Stimulated activated naive CD4-positive, alpha-beta T cell (primary cell): Measurements from ENCODE around the gene P2RX7.
"Not testable (repeated sequence)": the region's sequence is repeated elsewhere in the genome, so short reads cannot be mapped to it uniquely, and the experiment has no call there.

Experiments
- DNase-seq, 6 experiments: peaks; one replicate each; lab custom pipeline; 2025; lab: John Stamatoyannopoulos, UW

The P2RX7 gene

DNA sequence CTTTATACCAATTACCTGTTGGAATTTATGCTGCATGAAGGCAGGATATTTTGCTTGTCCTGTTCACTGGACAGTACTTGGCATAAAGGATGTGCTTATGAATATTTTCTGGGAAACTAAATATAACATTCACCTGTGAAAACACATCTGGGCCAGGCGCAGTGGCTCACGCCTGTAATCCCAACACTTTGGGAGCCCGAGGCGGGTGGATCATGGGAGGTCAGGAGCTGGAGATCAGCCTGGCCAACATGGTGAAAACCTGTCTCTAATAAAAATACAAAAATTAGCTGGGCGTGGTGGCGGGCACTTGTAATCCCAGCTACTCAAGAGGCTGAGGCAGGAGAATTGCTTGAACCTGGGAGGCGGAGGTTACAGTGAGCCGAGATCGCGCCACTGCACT lies 75.9 kb downstream of the P2RX7 start:
- DNase-seq: not testable (repeated sequence)

DNA sequence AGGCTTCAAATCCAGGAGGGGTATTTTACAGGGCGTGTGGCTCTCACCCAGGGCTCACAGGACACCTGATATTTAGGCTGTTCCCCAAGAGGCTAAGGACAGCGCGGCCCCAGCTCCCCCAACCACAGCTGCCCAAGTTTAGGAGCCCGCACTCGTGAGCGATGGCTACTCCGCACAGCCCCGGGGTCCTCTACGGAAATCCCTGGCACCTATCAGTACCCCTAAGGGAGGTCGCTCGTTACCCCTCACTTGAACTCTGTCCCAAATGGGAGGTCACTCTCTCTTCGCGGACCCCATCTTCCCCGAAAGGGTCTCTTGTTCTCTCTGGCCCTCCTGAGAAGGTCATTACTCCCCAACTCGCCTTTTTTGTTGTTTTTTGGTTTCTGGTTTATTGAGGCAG lies 76.5 kb downstream of the P2RX7 start:
- DNase-seq: no peak

DNA sequence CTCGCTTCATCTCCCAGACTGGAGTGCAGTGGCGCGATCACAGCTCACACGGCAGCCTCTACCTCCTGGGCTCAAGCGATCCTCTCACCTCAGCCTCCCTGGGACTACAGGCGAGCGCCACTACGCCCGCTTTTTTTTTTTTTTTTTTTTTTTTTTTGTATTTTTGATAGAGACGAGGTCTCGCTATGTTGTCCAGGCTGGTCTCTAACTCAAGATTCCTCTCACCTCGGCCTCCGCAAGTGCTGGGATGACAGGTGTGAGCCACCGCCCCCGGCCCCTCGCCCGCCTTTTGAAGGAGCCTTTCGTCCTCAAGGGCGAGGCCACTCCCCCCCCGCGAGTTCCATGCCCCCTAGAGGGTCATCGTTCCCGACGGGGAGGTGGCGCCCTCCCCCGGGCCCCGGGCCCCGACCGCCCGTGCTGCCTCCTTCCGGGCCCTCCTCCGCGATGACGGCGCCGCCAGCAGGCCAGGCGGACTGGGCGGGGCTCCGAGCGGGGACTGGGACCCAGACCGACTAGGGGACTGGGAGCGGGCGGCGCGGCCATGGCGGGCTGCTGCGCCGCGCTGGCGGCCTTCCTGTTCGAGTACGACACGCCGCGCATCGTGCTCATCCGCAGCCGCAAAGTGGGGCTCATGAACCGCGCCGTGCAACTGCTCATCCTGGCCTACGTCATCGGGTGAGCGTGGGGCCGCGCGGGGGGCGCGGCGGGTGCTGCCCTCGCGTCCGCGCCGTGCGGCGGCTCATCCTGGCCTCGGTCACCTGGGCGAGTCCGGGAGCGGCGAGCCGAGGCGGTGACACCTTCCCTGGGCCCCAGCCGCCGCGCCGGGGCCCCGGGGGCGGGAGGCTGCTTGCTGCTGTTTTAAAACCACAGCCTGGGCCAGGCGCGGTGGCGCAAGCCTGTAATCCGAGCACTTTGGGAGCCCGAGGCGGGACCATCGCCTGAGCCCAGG lies 77.2 kb downstream of the P2RX7 start, which contains the start of gene P2RX4:
P2RX4 (plus strand) TSS at position 506 of the 949 bp plus-strand sequence; CDS start at position 542, 36 bp downstream.
- peak; percentile 76 to 88 (median 81) for DNase-seq

DNA sequence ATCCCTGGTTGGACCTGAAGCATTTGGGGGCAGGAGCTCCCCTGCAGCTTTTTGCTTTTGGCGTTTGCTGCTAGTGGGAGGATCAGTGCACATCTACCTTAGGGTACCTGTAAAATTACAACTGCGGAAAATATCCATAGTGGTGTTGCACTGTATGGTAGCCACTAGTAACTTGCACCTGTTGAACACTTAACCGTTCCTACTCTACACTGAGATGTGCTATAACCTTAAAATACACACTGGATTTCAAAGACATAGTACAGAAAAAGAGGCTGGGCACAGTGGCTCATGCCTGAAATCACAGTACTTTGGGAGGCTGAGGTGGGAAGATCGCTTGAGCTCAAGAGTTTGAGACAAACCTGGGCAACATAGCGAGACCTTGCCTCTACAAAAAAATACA lies 80.2 kb downstream of the P2RX7 start:
- DNase-seq: no peak

DNA sequence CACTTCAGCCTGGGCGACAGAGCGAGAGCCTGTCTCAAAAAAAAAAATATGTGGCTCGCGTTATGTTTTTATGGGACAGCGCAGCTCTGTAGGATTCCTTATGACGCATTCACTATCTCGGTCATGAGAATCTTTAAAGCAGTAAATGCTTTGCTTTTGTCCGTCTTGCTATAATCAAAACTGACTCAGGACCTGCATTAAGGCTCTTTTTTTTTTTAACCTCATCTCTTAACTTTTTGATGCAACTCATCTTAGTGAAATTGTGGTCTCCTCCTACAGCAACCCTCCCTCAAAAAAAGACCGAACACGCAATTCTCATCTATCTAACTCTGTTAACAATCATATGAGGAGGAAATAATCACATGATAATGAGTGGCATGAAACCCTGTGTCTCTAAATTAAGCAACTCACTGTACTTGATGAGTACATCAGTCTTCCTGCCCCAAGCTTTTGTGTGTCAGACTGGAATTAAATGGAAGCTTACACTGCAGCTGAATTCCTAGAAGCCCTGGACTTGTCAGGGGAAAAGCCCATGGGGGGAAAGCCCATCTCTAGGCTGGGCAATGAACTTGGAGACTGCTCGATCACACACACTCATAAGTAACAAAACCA lies 81.6 kb downstream of the P2RX7 start:
- no peak for DNase-seq

DNA sequence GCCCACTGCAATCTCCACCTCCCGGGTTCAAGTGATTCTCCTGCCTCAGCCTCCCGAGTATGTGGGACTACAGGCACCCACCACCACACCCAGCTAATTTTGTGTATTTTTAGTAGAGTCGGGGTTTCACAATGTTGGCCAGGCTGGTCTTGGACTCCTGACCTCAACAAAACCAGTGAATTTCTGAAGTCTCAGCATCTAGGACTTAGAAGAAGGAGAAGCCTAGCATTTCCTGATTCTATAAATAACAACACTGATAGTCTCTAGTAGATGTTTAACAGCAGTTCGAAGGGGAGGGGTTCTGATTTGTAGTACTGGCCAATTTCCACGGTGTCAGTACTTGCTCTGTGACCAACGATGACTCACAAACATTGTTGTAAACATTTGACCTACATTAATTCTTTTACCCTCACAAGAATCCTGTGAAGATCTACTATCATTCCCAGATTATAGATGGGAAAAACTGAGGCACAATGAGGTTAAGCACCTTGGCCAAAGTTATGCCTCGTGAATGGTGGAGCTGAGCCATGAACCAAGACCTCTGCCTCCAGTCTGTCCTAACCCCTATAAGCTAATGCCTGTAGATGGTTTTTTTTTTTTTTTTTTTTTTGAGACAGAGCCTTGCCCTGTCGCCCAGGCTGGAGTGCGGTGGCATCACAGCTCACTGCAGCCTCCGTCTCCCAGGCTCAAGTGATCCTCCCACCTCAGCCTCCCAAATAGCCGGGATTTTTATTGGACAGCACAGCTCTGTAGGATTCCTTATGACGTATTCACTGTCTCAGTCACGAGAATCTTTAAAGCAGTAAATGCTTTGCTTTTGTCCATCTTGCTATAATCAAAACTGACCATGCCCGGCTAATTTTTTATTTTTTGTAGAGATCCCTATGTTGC lies 82.4 kb downstream of the P2RX7 start:
- DNase-seq: no peak

DNA sequence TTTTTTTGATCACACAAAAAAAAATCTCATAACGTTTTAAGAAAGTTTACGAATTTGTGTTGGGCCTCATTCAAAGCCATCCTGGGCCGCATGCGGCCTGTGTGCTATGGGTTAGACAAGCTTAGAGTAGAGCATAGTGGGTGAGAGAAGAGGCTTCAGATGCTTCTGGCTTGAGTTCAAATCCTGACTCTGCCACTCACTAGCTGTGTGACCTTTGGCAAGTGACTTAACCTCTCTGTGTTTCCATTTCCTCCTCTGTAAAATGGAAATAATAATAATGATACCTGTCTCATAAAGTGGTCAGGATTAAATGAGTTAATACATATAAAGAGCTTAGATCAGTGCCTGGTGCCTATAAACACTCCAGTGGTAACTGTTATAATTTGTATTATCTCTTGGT lies 83.4 kb downstream of the P2RX7 start:
- DNase-seq: no peak

DNA sequence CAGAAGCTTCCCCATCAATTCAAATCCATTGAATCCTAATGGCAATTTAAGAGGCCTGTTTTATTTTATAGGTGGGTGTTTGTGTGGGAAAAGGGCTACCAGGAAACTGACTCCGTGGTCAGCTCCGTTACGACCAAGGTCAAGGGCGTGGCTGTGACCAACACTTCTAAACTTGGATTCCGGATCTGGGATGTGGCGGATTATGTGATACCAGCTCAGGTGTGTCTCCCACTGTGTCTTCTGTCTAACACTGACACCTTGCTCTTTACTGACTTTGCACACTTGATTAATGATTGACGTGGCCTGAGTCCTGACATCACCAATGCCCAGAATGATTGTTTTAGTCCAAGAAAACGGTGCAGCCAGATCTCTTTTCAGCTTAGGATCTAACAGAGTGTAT lies 84.4 kb downstream of the P2RX7 start:
- no peak for DNase-seq

DNA sequence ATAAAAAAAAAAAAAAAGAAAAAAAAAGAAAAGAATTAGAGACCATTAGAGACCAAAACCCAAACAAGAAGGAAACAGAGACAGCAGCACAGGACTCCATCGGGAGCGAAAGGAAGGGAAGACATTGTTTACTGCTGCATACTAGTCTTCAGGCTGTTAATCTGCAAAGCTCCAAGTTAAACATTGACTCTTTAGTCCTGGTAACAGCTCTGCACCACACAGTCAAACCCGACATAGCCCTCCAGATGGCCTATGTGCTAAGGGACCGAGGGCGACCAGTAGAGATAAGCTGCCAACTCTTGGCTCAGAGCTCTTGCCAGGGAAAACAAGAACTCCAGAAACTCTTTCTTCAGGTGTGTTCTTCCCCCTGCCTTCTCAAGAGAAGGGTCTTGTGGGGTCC lies 85.1 kb downstream of the P2RX7 start:
- no peak for DNase-seq

DNA sequence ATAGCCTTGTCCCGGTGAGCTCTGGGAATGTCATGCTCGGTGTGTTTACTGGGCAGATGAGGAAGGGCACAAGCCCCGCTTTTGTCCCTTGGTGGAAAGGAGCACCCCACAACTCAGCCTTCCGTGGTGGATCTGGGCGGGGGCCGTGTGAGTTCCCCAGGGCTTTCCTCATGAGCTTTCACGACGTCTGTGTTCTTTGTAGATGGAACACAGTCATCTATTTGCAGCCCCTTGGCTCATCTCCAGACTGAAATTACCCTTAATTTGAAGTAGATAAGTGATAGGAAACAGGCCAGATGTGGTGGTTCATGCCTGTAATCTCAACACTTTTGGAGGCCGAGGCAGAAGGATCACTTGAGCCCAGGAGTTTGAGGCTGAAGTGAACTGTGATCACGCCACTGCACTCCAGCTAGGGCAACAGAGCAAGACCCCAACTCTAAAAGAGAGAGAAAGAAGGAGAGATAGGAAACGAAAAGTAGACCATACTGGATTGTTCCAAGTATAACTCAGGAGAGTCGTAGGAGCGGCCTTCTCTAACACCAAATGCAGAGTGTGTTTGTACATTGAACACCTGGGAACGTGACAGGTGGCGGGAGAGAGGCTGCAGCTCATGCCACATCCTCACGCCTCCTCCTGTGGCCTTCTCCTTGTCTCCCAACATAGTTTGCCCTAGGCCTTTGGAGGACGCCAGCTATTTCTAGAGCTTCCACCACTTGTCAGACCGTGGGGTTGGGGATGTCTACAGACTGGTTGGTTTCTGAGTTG lies 86.1 kb downstream of the P2RX7 start:
- no peak for DNase-seq

DNA sequence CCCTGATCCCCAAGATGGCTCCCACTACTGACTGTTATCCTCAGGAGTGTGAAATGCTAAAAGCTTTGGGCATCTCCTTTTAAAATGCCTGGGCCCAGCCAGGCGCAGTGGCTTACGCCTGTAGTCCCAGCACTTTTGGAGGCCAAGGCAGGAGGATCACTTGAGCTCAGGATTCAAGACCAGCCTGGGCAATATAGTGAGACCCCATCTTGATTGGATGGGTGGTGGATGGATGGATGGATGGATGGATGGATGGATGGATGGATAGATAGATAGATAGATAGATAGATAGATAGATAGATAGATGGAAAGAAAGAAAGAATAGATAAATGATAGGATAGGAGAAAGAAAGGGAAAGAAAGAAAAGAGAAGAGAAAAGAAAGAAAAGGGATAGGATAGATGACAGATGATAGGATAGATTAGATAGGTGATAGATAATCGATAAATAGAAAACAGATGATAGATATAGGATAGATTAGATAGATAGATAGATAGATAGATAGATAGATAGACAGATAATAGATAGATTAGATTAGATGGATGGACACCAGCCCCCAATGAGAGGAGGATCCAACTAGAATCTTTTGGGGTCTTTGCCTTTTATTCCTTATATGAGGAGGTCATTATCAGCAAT lies 86.8 kb downstream of the P2RX7 start:
- DNase-seq: no peak

DNA sequence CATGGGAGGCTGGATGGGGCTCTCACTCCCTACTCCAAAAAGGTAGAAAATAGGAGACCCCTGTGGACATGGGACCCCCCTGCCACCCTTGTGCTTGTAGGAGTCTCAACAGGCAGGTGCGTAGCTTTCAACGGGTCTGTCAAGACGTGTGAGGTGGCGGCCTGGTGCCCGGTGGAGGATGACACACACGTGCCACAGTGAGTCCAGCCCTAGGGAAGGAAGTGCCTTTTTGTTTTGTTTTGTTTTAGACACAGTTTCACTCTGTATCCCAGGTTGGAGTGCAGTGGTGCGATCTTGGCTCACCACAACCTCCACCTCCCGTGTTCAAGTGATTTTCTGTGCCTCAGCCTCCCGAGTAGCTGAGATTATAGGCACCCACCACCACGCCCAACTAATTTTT lies 90.2 kb downstream of the P2RX7 start:
- DNase-seq: peak in 1 of 6 experiments; percentile 52

DNA sequence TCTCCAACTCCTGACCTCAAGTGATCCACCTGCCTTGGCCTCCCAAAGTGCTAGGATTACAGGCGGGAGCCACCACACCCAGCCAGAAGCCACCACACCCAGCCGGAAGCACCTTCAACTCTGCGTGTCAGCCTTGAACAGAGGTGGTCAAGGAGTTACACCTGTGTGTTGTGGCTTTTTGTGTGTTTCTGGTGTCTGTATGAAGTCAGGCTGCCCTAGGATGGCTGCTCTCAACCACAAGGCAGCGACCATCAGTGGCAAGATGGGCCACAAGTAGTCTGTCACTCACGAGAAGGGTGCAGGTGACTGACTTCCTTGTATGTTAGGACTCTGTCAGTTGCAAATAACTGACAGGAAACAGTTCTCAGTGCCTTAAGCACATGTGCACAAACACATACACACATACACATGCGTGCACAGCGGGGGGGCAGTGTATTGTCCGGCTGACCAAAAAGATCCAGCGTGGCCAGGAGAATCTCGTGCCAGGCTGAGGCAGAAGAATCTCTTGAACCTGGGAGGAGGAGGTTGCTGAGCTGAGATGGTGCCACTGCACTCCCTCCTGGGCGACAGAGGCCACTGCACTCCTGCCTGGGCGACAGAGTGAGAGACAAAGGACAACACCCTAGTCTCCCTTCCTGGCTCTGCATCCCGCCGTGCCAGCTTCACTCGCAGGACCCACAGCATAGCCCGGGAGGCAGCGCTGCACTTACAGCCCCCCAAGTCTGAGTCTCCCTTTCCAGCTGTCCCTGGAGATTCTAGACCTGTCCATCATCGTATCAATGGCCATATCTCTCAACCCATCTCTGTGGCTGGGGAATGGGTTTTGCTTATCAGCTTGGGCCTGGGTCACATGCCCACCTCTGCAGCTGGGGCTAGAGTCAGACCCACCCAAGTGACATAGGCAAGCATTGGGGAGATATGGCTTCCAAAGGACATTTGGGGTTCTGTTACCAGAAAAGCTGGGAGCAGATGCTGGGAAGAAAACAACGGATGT lies 90.9 kb downstream of the P2RX7 start:
- DNase-seq: peak in 5 of 6 experiments; percentile 22 to 70 (median 37)

DNA sequence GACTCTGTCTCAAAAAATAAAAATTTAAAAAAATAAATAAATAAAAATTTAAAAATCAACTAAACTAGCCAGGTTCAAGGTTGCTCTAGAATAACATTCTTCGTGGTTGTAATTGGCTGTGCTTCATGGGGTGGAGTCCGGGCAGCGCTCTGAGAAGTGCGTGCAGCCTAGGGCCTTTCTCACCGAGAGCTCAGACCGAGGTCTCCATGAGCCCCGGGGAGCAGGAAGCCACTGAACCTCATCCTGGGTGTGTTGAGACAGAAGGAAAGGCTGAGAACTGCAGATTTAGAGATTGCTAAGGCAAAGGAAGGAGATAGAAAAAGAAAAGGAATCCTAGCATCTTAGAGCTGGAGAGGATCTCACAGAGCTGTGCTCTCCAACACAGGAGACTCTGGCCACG lies 91.9 kb downstream of the P2RX7 start:
- DNase-seq: peak in 5 of 6 experiments; percentile 33 to 58 (median 48)

DNA sequence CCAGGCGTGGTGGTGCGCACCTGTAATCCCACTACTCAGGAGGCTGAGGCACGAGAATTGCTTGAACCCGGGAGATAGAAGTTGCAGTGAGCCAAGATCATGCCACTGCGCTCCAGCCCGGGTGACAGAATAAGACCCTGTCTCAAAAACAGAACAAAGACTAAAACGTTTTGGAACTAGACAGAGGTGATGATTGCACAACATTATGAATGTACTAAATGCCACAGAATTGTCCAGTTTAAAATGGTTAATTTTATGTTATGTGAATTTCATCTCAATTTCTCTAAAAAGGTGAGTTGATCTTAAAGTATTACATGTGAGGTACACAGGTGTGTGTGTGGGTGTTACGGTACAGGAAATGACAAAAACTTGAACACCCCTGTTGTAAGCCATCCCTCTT lies 93.7 kb downstream of the P2RX7 start:
- DNase-seq: peak in 1 of 6 experiments; percentile 4

DNA sequence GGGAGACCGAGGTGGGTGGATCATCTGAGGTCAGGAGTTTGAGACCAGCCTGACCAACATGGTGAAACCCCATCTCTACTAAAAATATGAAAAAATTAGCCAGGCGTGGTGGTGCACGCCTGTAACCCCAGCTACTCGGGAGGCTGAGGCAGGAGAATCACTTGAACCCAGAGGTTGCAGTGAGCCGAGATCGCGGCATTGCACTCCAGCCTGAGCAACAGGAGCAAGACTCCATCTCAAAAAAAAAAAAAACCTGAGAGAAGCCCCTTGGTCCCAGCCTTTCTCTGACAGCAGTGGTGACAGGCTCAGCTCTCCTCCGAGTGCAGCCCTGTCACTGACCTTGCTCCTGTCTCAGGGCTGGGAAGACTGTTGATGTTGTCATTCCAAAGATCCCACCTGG lies 94.2 kb downstream of the P2RX7 start:
- not testable (repeated sequence) for DNase-seq

DNA sequence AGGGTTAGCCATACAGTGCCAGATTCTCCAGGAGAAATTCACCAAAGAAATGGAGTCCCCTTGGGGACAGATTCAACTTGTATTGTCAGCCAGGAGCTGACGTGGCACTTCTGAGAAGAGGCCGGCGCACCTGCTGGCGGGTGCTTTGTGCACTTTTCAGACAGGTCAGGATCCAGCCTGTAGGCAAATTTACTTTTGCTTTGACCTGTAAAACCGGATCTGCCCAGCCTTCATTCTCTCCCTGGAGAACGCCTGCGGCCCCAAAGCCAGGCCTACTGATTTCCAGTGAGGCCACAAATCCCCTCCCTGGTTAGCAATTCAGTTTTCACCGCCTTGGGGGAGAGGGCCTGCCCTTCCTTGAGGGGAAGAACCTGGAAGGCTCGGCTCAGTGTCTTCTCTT lies 94.6 kb downstream of the P2RX7 start:
- no peak for DNase-seq

DNA sequence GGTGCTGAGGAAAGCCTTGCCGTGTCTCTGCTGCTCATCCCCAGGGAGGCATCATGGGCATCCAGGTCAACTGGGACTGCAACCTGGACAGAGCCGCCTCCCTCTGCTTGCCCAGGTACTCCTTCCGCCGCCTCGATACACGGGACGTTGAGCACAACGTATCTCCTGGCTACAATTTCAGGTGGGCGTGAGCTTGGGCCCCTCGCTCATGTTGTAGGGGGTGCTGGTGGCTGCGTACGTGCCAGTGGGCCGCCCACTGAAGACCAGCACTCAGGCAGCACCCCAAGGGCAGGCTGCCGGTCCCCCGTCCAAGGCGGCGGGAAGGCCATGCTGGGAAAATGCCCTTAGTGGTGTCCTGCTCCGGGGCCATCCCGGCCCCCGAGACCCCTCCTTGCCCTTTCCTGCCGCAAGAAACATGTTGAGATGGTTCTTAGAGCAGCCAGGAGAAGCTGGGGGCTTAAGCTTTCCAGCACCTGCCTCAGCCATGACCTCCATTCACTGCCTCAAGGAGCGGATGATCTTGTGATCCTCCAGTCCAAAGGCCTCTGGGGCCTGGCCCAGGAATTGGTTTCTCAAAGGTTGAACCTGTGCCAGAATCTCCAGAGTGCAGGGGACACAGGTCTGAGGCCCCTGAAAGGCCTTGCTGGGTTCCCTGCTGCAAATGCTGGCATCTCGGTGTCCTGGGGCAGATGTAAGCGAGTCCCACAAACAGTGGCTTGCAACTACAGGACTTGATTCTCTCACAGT lies 96.4 kb downstream of the P2RX7 start:
- no peak for DNase-seq
